GM08714 (cell line): ENCODE data around the gene HOXC9.

Experiments used
- H3K4me3 ChIP-seq: fragments of 200-500 bp; sonication (Bioruptor generic); 2 replicates; pipeline ENCODE4 v1.5.1; 2014; ENCODE audit warnings: mild to moderate bottlenecking, low read length, inconsistent platforms
- ZNF274 ChIP-seq: IDR thresholded peaks from 2 replicates; pipeline ENCODE4 v1.6.1; 2012; ENCODE audit warnings: mild to moderate bottlenecking, low read depth, low read length

The HOXC9 gene

DNA sequence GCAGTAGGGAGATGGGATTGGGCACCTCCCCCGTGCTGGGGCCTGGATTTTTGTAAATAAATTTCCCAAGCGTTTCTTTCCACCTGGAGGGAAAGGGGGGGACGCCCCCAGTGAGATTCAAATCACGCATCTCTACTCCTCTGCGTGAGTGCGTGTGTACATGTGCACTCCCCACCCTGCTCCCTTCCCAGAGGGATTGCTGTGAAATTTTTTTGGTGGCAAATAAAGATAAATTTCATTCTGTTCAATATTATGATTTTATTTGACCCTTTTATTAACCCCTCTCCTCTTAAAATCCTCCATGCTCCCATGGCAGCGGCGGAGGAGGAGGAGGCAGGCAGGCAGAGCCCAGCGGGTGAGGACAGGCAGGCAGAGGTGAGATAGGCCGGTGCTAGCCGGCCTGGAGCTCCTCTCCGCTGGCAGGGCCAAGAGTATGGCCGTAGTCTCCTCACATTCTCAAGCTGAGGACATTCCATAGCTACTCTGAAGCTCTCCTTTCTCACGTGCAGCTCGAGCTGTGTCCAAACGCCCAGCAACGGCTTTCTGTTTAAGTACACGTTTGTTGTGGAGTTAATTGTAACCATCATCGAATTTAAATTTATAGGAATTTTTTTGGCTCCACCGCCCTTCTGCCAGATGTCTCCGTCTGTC lies 23.7 kb upstream of the HOXC9 start:
- H3K4me3 ChIP-seq = no peak overlapping the region
- no peak for TF ChIP-seq ZNF274

DNA sequence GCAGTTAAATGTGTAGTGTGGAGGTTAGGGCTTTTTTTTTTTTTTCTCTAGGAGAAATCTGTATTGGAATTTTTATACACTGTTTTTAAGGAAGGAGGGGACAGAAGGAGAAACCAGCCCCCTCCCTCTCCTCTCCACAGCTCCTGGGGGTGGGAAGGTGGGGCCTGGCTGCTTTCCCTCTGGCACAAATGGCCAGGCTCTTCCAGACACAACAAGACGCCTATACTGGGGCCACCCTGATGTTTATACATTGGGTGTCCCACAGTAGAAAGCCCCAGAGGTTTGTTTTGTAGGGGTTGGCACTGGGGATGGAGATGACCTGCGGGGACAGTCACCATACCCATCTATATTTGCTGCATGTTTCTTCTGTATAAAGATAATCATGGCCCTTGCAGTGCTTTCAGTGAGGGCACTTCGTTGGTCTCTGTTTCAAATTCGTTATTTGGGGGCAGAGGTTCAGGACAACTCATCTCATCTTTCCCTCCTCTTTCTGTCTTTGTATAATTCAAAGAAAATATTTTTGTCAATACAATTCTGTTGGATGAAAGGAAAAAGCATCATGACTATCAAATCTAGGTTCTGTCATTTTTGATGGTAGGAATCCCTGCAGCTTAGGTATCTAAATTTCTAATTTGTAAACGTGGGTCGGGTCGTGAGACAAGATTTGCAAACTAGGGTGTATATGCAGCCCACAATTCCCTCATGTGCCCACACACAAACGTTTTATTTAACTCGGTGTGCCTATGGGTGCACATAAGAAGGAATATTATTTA lies 23.0 kb upstream of the HOXC9 start:
- H3K4me3 ChIP-seq = no peak overlapping the region
- TF ChIP-seq ZNF274 = no peak

DNA sequence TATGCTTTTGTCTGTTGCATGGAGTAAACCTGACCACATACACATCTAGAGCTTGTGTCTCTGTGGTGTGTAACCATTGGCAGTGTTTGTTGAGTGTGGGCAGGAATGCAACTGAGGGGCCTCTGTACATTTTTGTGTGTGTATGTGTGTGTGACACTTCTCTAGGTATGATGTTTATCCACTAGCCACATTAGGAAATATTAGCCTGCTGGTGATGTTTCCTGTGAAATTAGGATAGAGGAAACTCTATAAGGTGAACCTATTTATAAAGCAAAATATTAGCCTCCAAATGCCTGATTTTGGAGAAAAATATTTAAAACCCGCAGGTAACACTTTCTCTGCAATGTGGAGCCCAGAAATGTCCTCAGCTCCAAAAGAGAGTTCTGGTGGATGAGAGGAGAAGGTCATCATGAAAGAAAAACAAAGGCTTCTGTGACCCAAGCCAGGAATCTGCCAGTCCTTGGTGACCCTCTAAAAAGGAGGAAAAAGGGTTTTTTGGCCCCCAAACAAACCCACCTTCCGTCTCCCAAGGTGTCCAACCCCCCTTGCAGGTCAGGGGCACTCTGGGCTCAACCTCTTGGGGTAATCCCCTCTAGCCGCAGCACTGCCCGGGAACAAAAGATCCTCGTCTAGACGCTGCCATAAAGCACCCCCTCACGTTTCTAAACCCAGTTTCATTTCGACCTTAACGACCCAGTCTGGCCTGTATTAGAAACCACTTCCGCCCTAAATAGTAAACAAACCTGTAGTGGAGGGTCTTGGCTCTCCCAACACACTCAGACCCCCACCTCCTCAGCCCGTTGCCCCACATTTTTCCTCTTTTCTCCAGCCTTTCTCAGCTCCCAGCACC lies 22.1 kb upstream of the HOXC9 start:
- no peak overlapping the region for H3K4me3 ChIP-seq
- TF ChIP-seq ZNF274 = no peak

DNA sequence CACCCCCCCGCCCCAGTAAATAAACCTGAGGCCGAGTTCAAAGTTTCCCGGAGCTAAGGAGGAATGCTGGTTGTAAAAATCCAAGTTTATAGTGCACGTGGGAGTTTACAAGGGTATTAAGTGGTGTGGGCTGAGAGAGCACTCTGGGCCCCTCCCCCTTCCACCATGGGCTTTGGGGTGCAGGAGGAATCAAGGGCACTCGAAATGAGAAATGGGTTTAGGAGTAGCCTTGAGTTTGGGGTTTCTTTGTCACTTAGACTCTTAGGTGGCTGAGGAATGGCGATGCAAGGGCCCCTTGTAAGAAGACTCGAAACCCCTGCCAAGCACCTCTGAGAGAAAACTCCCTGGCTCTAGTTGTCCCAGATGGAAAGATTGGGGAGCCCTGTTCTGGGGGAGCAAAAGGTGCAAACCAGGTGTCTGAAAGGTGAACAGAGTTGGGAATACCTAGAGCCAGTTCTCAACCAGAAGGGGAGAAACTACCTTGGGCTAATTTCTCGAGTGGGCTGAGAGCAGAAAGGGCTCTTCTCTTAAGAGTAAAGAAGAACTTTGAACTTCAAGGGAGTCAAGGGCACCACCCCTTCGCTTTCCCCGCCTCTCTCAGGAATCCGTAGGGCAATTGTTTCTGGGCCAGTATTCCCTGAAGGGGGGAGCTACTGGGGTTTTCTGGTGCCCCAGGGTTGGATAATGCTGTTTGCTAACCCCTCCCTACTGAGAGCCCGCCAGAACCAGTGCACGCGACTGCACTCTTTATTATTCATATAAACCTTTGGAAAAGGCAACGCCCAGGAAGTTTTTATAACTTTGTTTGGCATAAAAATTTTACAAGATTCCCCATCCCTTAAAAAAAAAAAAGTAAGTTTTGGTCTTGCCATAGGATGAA lies 21.2 kb upstream of the HOXC9 start:
- TF ChIP-seq ZNF274 = no peak
- no peak overlapping the region for H3K4me3 ChIP-seq

DNA sequence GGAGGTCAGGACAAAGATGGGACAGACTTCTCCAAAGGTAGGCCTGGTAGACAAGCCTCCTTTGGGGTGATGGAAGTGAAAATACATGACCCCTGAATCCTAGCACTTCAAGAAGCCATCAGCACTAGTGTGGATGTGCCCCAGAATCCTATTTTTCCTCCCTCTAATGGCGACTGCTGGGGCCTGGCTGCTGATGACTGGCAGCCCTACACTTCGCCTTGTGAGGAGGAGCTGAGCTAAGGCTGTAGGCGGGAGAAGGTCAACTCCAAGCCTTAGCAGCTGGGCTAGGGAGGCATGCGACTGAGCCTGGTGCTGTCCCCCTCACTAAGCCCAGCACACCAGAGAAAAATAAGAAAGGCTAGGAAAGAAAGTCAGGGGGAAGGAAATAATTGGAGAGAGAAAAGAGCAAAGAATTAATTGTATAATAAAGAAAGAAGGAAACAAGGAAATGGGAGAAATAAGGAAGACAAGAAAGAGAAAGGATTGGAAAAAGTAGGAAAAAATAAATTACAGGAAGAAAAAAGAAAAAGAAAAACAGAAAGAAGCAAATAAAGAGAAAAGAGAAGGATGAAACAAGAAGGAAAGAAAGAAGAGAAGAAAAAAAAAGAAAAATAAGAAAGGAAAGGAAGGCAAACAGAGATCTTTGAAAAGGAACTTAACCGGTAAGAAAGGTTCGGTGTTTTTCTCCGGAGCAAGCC lies 19.7 kb upstream of the HOXC9 start:
- no peak overlapping the region for H3K4me3 ChIP-seq

DNA sequence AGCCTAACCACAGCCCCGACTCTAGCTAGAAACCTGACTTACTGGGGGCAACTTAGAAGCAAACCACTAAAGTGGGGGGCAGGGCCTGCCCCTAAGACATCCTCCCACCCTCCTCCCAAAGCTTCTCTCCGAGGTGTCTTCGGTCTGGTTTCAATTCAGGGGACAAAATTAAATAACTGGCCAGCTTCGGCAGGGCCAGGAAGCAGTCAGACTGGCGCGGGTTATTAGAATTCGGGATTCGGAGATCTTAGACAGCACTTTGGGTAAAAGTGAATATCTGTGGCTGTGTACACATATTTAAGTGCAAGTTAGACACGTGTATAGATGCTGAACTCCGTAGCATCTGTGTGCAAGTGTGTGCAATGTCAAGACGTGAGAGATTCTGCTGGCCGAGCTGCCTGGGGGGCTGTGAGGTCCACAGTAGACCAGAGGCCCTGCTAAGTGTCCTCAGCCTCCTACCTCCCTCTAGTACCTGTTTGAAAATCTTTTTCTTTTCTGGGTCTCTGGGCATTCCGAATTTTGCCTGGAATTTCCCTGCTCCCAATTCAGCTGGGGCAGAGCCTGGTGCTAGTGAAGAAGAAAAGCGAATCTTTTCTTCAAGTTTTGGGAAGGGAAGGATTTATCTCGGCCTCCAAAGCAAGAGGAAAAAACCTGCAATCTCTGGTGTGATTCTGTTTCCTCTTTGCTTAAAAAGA lies 19.0 kb upstream of the HOXC9 start:
- no peak for TF ChIP-seq ZNF274
- no peak overlapping the region for H3K4me3 ChIP-seq

More for the DNA sequence above, 19.7 kb upstream of the HOXC9 start:
- TF ChIP-seq ZNF274 = no peak

DNA sequence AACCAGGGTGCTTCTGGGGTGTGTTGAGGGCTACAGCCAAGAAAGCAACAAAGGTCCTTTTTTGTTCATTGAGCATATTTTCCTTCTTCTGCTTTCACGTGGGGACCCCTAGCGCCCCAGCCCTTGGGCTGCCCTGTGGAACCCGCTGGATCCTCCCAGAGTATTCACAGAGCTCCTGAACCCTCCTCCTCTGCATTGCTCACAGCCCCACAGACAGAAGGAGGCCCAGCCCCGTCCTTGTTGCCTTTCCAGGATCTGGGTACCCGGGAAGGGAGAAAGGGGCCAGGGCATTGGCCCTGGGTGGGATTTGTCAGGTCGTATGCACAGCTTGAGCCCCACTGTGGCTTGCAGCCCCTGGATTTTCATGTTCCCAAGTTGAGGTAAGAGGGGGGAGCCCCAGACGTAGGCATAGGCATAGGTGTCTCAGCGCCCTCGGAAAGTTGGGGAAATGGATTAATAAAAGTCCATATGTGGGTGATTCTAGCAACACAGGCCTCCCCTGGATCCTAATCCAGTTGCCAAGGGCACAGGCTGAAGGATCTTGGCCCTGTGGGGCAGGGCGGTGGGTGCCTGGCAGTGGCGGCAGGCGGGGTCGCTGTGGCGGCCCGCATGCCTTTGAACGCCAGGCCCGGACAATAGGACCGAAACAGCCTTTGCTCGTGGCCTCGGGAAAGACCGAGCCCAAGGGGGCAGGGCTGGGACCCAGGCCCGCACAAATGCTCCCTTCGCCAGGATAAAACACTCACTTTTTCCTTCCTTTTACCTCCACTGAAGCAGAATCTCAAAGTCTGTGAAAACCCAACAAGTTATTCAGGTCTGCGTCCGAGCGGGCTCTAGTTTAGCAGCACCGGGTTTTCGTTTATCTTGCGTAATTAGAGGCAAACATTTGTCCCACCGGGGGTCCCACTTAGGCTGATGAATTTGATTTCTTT lies 18.1 kb upstream of the HOXC9 start:
- no peak overlapping the region for H3K4me3 ChIP-seq
- TF ChIP-seq ZNF274 = no peak

DNA sequence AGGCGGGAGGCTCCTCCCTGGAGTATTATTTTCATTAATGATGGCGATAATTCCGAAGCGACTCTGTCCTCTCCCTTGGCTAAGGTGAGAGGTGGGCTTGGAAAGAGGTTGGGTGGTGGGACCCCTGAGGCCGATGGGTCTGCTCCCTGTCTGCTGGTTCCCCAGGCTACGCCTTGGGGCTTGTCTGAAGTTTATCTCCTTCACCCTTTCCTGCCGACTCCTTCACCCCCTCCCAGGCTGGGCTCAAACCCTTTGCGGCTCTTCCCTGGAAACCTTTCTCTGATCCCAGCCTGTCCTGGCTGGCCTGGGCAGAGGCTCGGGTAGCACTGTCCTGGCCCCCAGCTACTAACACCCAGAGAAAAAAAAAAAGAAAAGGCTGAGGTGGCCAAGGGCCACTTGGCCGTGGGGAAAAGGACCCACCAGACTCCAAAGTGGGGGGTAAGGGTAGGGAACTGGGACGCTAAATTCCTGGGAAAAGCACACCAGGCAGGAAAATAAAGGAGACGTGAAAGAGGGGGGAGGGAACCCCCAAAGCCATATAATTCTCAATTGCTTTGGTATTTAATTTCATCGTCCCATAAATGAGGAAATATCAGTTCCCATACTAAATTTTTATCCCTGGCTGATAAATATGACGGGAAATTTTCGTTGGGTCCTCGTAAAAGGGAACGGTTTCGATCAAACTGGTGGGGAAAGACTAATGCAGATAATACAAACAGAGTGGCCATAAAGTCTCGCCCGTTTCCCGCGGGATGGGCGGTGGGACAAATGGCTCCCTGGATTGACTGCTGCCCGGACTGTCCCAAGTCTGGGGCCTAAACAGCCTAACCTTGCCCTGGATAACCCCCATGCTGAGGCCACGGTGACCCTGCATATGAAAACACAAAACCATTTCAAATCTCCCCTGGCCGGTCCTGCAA lies 17.1 kb upstream of the HOXC9 start:
- H3K4me3 ChIP-seq = no peak overlapping the region
- no peak for TF ChIP-seq ZNF274

DNA sequence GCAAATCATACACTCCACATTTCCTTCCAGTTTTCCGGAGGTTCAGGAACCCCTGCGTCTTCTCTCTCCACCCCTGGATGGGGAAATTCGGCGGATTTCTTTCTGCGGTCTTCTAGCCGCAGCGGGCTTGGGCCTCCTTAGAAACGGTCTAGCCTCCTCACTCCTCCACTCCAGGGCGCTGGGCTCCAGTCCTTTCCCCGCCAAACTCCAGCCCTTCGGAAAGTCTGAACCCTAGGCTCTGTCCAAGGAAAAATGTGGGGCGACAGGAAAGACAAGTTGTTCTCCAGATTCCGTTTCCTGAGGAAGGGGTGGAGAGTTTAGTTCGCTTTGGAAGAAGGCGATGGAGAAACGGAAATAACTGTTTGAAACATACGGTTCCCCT lies 16.4 kb upstream of the HOXC9 start:
- no peak overlapping the region for H3K4me3 ChIP-seq
- no peak for TF ChIP-seq ZNF274

DNA sequence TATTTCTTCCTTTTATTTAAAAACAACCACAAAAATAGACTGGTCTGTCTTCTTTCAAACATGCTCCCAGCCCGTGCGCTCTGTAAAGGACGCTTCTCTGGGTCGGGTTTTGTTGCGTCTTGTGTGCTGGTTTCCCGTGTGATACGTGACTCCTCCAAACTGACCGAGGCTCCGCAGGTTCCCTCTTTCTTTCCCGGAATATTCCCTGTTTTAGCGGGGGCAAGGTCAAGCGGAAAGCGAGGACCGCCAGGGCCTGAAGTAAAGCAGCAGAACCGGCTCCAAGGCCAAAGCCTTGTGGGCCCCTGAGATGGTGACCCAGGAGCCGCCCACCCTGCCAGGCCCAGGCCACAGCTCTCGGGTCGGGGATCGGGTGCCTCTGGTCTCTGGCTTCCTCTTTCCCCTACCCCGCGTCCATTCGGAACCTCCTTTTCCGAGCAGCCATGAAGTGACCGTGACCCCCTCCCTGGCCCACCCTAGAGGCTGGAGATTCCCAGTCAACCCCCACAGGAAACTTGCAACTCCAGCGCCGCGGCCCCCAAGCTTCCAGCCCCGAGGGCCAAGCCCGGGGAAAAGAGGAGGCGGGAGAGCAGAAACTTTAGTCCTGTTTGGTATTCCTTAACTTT lies 15.9 kb upstream of the HOXC9 start:
- TF ChIP-seq ZNF274 = no peak
- no peak overlapping the region for H3K4me3 ChIP-seq
